NCI-H1092 treated with DMSO at 0.1 percent for 48 hours (cell line): ENCODE data around the gene NAB2.
"Not testable (repeated sequence)": the region's sequence is repeated elsewhere in the genome, so short reads cannot be mapped to it uniquely, and the experiment has no call there.

ENCODE experiments used
- DNase-seq: peaks from one replicate; lab custom pipeline; 2025; lab: John Stamatoyannopoulos, UW

The NAB2 gene

DNA sequence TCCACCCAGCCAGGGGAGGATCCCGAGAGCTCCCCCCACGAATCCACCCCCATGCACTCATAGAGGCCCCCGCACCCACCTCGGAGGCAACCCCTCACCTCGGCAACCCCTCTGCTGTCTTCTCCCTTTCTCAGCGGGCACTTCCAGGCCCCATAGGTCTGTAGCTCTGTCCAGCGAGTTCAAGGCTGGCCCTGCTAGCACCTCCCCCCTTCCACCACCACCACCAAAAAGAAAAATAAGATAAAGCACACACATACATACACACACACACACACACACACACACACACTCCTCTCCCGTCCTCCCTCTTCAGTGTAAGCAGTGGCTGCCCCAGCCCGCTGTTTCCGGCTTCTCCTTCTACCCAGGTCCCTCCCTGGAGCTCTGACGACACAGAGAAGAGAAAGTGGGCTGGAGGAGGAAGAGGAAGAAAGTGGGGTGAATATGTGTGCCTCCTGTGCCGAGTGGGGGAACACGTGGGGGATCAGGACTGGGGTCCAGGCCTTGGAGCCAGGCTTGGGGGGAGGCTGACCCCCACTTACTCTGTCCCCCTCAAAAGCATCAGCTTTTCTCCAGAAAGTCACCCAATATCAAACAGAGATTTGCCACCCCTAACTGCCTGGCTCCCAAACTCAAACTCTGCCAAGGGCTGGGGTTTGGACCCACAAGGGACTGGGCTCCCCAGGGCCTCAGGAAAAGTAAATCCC lies 22.3 kb downstream of the NAB2 start, which contains the start of gene STAT6:
Gene STAT6, minus strand, starts transcription at position 332 of the 704 bp plus-strand sequence. CDS start 3,084 bp downstream, outside the sequence.
- DNase-seq: no peak

DNA sequence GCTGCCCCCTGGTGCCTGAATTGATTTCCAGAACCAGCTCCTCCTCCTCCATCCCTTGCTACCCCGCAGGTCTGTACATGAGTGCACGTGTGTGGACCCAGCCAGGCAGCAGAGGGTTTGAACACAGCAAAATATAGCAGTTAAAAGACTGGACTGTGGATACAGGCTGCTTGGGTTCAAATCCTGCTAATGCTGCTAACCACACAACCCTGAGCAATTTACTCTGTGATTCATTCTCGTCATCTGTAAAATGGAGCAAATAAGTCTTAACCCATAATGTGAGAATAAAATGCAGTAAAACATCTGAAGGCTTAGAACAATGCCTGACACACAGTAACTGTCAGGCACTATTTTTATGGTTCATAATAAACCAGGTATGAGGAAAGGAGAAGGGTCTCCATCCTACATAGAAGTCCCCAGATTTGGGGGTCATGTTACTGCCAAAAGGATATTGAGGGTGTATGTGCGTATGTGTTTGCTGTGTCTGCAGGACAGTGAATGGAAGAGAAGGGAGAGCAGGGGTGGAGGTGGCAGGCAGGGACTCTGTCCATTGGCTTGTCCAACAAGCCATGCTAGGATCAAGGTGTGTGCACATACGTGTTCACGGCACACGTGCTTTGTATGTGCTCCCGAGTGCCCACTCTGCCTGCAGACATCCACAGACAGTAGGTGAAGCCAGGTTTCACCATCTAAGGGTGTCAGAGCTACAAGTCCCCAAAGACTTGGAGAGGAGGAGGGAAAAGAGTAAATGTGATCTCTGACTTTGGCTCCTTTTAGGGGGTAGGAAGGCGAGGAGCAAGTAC lies 23.8 kb downstream of the NAB2 start:
- no peak for DNase-seq

GRCh38 chr12:57116580-57117281 lies 27.8 kb downstream of the NAB2 start:
- no peak for DNase-seq

GRCh38 chr12:57118711-57119271 lies 29.9 kb downstream of the NAB2 start:
- no peak for DNase-seq

GRCh38 chr12:57119294-57120085 lies 30.6 kb downstream of the NAB2 start:
- DNase-seq: no peak

DNA sequence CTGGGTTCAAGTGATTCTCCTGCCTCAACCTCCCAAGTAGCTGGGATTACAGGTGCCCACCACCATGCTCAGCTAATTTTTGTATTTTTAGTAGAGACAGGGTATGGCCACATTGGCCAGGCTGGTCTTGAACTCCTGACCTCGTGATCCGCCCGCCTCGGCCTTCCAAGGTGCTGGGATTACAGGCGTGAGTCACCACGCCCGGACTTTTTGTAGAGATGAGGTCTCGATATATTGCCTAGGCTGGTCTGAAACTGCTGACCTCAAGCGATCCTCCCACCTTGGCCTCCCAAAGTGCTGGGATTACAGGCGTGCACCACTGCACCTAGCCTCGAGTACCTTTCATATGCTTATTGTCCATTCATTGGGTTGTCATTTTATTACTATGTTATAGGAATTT lies 31.8 kb downstream of the NAB2 start:
- not testable (repeated sequence) for DNase-seq

- no peak for DNase-seq
These were observed 34.9 kb downstream of the NAB2 start for GRCh38 chr12:57123813-57124212.

- peak; percentile 52 for DNase-seq
These were observed 35.5 kb downstream of the NAB2 start for GRCh38 chr12:57124261-57124877.

DNA sequence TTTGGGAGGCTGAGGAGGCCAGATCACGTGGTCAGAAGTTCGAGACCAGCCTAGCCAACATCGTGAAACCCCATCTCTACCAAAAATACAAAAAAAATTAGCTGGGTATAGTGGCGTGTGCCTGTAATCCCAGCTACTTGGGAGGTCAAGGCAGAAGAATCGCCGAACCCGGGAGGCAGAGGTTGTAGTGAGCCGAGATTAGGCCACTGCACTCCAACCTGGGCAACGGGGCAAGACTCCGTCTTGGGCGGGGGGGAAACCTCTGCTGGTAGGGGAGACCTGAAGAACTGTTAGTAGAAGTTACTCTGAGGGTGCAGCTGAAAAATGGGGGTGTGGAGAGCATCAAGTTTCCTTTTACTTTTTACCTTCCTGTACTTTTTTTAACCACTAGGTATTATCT lies 37.1 kb downstream of the NAB2 start:
- no peak for DNase-seq

GRCh38 chr12:57126561-57126960 lies 37.6 kb downstream of the NAB2 start:
- DNase-seq: no peak

- peak; percentile 4 for DNase-seq
These were observed 38.3 kb downstream of the NAB2 start for GRCh38 chr12:57127101-57127725.

GRCh38 chr12:57127726-57128518 lies 39.0 kb downstream of the NAB2 start, which contains the start of gene LRP1:
Gene LRP1 (plus strand): TSS chr12:57128483. CDS start chr12:57128965, 482 bp downstream.
- peak; percentile 61 for DNase-seq

GRCh38 chr12:57128519-57129247 lies 39.8 kb downstream of the NAB2 start:
- no peak for DNase-seq

DNA sequence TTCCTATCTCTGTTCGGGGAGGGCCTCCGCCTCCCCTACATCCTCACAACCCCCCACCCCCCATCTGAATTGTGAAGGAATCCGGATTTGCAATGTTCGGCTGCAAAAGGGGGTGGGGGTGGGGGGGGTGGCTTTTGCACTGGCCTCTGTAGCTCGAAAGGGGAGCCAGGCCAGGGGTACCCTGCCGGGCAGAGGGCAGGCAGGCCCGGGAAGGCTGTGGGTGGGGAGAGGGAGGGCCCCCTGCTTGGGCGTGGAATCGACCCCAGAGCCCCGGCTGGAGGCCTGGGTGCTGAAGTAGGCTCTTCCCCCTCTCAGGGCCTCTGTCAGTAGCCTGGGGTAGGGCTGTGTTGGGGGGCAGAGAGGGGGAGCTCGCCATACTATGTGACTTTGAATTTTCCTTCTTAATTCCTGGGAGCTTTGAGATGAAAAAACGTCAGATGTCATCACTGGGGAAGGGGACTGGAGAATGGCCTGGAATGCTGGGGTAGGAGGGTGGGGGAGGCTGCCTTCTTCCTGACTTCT lies 40.5 kb downstream of the NAB2 start:
- no peak for DNase-seq

- DNase-seq: no peak
These were observed 41.0 kb downstream of the NAB2 start for GRCh38 chr12:57129889-57130288.

DNA sequence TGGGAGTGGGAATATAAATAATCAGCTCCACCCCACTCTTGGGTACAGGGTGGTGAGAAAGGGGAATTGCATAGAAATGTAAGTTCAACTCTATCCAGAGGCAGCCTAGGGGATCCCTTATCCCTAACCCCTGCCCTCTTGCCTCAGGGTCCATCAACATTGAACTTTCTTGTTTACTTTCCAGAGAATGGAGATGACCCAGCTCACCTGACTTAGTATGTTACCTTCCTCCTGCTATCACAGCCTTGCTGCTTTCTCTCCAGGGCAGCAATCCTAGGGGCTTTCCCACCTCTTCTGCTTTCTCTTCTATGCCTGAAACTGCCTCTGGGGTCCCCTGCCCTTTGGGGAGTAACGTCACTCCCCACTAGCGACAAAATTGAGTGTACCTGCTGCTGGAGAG lies 42.0 kb downstream of the NAB2 start:
- DNase-seq: no peak

DNA sequence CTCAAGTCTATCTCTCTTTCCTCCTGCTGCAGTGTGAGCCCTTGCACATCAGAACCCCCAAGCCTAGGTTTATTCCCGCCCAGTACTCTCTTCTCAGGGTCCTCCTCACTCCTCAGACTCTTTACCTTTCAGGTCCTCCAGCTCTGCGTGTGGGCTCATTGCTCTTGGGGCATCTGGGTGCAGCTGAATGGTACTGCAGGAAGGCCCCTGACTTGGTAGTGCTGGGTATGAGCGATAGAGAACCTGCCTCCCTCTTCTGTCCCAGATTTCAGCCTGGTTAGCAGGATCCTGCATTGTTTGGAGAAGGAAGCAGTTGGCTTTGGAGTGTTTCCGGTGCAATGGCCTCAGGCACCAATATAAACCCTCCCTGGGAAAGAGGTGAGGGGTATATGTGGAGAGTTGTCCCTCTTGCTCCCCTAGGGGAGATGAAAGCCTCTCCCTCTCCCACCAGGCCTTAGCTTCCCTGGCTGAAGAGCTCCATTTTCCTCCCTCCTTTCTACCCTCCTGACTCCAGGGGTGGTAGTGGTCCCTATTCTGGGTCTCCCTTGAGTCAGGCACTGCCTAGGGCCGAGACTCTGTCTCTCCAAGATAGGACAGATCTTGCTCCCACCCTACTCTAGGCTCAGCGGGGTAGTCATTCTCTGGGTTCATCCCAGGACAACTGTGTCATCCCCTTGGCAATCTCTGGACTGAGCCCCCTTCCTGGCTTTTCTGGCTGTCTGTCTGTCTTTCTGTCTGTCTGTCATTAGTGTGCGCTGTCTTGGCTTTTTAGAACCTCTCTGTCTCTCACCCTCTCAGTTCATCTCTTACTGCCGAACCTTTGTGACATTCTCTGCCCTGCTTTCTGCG lies 43.2 kb downstream of the NAB2 start:
- DNase-seq: no peak
